ENCODE measurements around the gene SURF4.

- TF ChIP-seq CTCF (IDR thresholded peaks at IDR 0.05; ENCODE audit: borderline replicate concordance, extremely low read depth, low read length, poor library complexity, severe bottlenecking): no peak
- TF ChIP-seq EZH2 (IDR thresholded peaks at IDR 0.05; ENCODE audit: borderline replicate concordance, low read depth, low read length, severe bottlenecking): no peak
Observed at GRCh38 chr9:133423216-133423615, 47.4 kb upstream of the SURF4 start.
